Stimulated activated CD4-positive, alpha-beta T cell treated with anti-CD3 and anti-CD28 coated beads, Interleukin-4, amount 100 ng/mL, for 48 hours (primary cell): ENCODE measurements around the gene VTI1A.
"Not testable (repeated sequence)": the region's sequence is repeated elsewhere in the genome, so short reads cannot be mapped to it uniquely, and the experiment has no call there.

Experiments used
- DNase-seq, 2 donors: peaks; one replicate each; pipeline ENCODE4 v3.0.0-alpha.2; 2020; ENCODE audit warnings: low read depth in 2 of 2

The VTI1A gene

GRCh38 chr10:112588225-112588990, 141.4 kb downstream of the VTI1A start:
- DNase-seq: no peak

- no peak for DNase-seq
Observed at GRCh38 chr10:112589081-112589480, 142.1 kb downstream of the VTI1A start.

GRCh38 chr10:112590786-112591185, 143.8 kb downstream of the VTI1A start:
- DNase-seq: not testable (repeated sequence)

GRCh38 chr10:112593023-112593422, 146.0 kb downstream of the VTI1A start:
- no peak for DNase-seq

- DNase-seq: no peak
Observed at GRCh38 chr10:112601214-112602090, 154.4 kb downstream of the VTI1A start.

- no peak for DNase-seq
Observed at GRCh38 chr10:112603062-112603461, 156.0 kb downstream of the VTI1A start.

- no peak for DNase-seq
Observed at GRCh38 chr10:112605063-112605462, 158.0 kb downstream of the VTI1A start.

GRCh38 chr10:112607506-112607905, 160.5 kb downstream of the VTI1A start:
- no peak for DNase-seq

- DNase-seq: no peak
Observed at GRCh38 chr10:112613620-112614019, 166.6 kb downstream of the VTI1A start.

GRCh38 chr10:112614072-112614471, 167.1 kb downstream of the VTI1A start:
- no peak for DNase-seq

- no peak for DNase-seq
Observed at GRCh38 chr10:112614586-112614985, 167.6 kb downstream of the VTI1A start.

GRCh38 chr10:112615269-112615668, 168.3 kb downstream of the VTI1A start:
- no peak for DNase-seq

- no peak for DNase-seq
Observed at GRCh38 chr10:112616647-112617046, 169.6 kb downstream of the VTI1A start.

- no peak for DNase-seq
Observed at GRCh38 chr10:112618814-112619213, 171.8 kb downstream of the VTI1A start.

- no peak for DNase-seq
Observed at GRCh38 chr10:112619556-112619955, 172.5 kb downstream of the VTI1A start.

GRCh38 chr10:112622786-112623185, 175.8 kb downstream of the VTI1A start:
- no peak for DNase-seq

- DNase-seq: no peak
Observed at GRCh38 chr10:112624546-112625048, 177.6 kb downstream of the VTI1A start.

- no peak for DNase-seq
Observed at GRCh38 chr10:112628951-112629609, 182.1 kb downstream of the VTI1A start.

- DNase-seq: no peak
Observed at GRCh38 chr10:112631501-112632400, 184.7 kb downstream of the VTI1A start.

GRCh38 chr10:112634096-112634830, 187.2 kb downstream of the VTI1A start:
- no peak for DNase-seq
